Fibroblast of lung (primary cell): ENCODE data around the gene HIBADH. TPM values are rescaled to one million over a fixed set of nuclear protein-coding genes. Genes with fewer than 3 reads are reported as not detected.

Experiments
- DNase-seq, 2 donors: peaks; one replicate each; pipeline versions ENCODE4 v3.0.0 to v3.0.0-alpha.2; 2010; ENCODE audit warnings: low read depth in 2 of 2
- H2AFZ ChIP-seq: 2 replicates; pipeline ENCODE4 v1.5.1; 2012; ENCODE audit warnings: low read length, control low read depth, inconsistent platforms
- H3K27ac ChIP-seq: 2 replicates; pipeline ENCODE4 v1.5.1; 2011; ENCODE audit warnings: low read length, control low read depth; ENCODE audit not compliant: insufficient read depth
- H3K27me3 ChIP-seq: 2 replicates; pipeline ENCODE4 v1.5.1; 2011; ENCODE audit warnings: mild to moderate bottlenecking, low read length; ENCODE audit not compliant: control insufficient read depth, insufficient read depth
- H3K36me3 ChIP-seq: 2 replicates; pipeline ENCODE4 v1.5.1; 2011; ENCODE audit warnings: low read length; ENCODE audit not compliant: control insufficient read depth, insufficient read depth
- H3K4me1 ChIP-seq: 2 replicates; pipeline ENCODE4 v1.5.1; 2011; ENCODE audit warnings: low read length; ENCODE audit not compliant: control insufficient read depth, insufficient read depth; ENCODE audit errors: extremely low read depth
- H3K4me2 ChIP-seq: 2 replicates; pipeline ENCODE4 v1.5.1; 2011; ENCODE audit warnings: low read length, control low read depth; ENCODE audit not compliant: insufficient read depth; ENCODE audit errors: extremely low read depth
- H3K4me3 ChIP-seq, 4 experiments: fragments of 200-600 bp in 1 of 4; sonication (generic) in 1 of 4; replicated peaks in 1 of 4; 2 replicates each; pipeline ENCODE4 v1.5.1; 2011 to 2016; ENCODE audit warnings: low read length in 4 of 4, low read depth in 3 of 4, mild to moderate bottlenecking in 3 of 4, control low read depth in 2 of 4, inconsistent platforms in 1 of 4, mixed read lengths in 1 of 4; ENCODE audit not compliant: insufficient read depth in 1 of 4; ENCODE audit errors: control extremely low read depth in 1 of 4
- H3K79me2 ChIP-seq: 2 replicates; pipeline ENCODE4 v1.5.1; 2012; ENCODE audit warnings: mild to moderate bottlenecking, low read length, inconsistent platforms; ENCODE audit not compliant: control insufficient read depth, insufficient read depth
- H3K9ac ChIP-seq: 2 replicates; pipeline ENCODE4 v1.5.1; 2011; ENCODE audit warnings: mild to moderate bottlenecking, low read length, control low read depth; ENCODE audit not compliant: insufficient read depth
- H3K9me3 ChIP-seq: 2 replicates; pipeline ENCODE4 v1.5.1; 2012; ENCODE audit warnings: low read depth, low read length; ENCODE audit not compliant: control insufficient read depth, insufficient read depth
- H4K20me1 ChIP-seq: 2 replicates; pipeline ENCODE4 v1.5.1; 2011; ENCODE audit warnings: low read length; ENCODE audit not compliant: control insufficient read depth, insufficient read depth; ENCODE audit errors: extremely low read depth
- EZH2 ChIP-seq: IDR thresholded peaks from 2 replicates; pipeline ENCODE4 v1.5.1; 2012; ENCODE audit warnings: low read length, control low read depth, mild to moderate bottlenecking; ENCODE audit errors: missing control alignments
- polyA plus RNA-seq, 2 donors: library from polyadenylated mRNA; depleted of rRNA in 1 of 2; stranded (reverse) in 1 of 2; unstranded in 1 of 2; fragments of >200 nt; gene quantifications; 2 replicates each; pipeline ENCODE4 v1.2.1, GENCODE V29; 2011 to 2012; ENCODE audit warnings: missing spikeins in 1 of 2
- total RNA-seq: library from RNA; depleted of rRNA; stranded (reverse); fragments of >200 nt; gene quantifications from 2 replicates; pipeline ENCODE4 v1.2.1, GENCODE V29; 2014
- TF ChIP-seq, protein P1 (sequence below), 2 donors: IDR thresholded peaks in 1 of 2; conservative IDR thresholded peaks in 1 of 2; 1 replicate in 1 of 2; 2 replicates in 1 of 2; pipeline ENCODE4 v1.5.1; 2011 to 2012; ENCODE audit warnings: low read length in 2 of 2, control low read depth in 1 of 2, inconsistent platforms in 1 of 2, low read depth in 1 of 2, mild to moderate bottlenecking in 1 of 2

The HIBADH gene
- total and polyA plus RNA-seq, 2 donors (not counting 1 experiment from before 2014, with no cell fraction given) = 88.7 to 96.0 TPM

DNA sequence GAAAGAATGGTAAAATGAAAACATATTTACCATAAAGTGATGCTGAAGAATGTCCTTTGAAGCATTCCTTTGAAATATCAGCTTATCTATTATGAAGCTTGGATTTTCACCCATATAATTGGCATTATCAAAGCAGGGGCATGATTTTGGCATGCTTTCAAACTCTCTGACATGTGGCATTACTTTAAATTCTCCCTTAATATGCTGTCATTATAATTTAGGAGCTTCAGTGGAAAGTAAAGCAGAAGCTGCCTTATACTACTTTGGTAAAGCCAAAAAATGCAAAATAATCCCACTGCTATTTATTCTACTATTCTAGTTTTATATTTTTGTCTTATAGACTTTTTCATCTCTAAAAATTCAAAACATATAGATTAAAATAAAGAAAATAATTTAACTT, 28.0 kb upstream of the HIBADH start:
- H3K9me3 ChIP-seq = no peaks in the 10 kb centered on the region
- no peak overlapping the region for H3K9ac ChIP-seq
- TF ChIP-seq EZH2 = no peak
- TF ChIP-seq, protein P1, sequence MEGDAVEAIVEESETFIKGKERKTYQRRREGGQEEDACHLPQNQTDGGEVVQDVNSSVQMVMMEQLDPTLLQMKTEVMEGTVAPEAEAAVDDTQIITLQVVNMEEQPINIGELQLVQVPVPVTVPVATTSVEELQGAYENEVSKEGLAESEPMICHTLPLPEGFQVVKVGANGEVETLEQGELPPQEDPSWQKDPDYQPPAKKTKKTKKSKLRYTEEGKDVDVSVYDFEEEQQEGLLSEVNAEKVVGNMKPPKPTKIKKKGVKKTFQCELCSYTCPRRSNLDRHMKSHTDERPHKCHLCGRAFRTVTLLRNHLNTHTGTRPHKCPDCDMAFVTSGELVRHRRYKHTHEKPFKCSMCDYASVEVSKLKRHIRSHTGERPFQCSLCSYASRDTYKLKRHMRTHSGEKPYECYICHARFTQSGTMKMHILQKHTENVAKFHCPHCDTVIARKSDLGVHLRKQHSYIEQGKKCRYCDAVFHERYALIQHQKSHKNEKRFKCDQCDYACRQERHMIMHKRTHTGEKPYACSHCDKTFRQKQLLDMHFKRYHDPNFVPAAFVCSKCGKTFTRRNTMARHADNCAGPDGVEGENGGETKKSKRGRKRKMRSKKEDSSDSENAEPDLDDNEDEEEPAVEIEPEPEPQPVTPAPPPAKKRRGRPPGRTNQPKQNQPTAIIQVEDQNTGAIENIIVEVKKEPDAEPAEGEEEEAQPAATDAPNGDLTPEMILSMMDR (conservative IDR thresholded peaks at IDR 0.05 in 1 of 2, IDR thresholded peaks at IDR 0.05 in 1 of 2; ENCODE audit: low read depth in 1 of 2, low read length in 2 of 2) = no peak
- H3K27ac ChIP-seq = no peak overlapping the region
- no peak overlapping the region for H3K4me2 ChIP-seq
- no peaks in the 10 kb centered on the region for H3K36me3 ChIP-seq
- no peak overlapping the region for H2AFZ ChIP-seq
- no peaks in the 10 kb centered on the region for H3K79me2 ChIP-seq
- no peak overlapping the region for H3K4me3 ChIP-seq
- no peaks in the 10 kb centered on the region for H3K27me3 ChIP-seq
- peaks cover 7% of the 10 kb centered on the region for H3K4me1 ChIP-seq
- no peaks in the 10 kb centered on the region for H4K20me1 ChIP-seq
- DNase-seq = no peak

DNA sequence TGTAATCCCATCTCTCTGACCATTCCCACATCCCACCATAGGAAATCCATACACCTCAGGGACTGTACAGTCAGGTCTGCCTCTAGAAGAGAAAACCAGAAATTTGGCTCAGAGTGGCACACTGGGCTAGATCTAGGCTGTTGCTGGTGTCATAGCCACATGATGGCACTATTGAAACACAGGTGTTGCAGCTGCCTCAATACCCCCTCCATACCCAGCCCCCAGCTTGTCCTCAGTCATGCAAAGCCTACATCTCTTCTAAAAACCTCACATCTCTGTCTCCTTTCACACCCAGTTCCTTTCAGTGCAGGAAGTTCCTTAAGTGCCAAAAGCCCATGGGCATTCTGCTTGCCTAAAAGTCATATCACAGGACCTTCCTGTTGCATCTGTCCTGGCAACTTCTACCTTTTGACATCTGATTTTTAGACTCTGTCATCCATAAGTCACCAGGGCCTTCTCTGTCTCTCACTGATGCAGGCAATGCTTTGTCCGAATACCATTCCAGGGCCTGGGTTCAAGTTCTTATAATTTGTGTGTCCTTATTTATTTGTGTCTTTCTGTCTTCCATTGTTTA, 27.0 kb upstream of the HIBADH start:
- H3K9ac ChIP-seq = no peak overlapping the region
- no peak overlapping the region for H3K4me2 ChIP-seq
- no peaks in the 10 kb centered on the region for H3K4me1 ChIP-seq
- no peak overlapping the region for H3K4me3 ChIP-seq
- H3K9me3 ChIP-seq = no peaks in the 10 kb centered on the region
- no peaks in the 10 kb centered on the region for H3K79me2 ChIP-seq
- H3K27me3 ChIP-seq = no peaks in the 10 kb centered on the region
- no peaks in the 10 kb centered on the region for H4K20me1 ChIP-seq
- H3K27ac ChIP-seq = no peak overlapping the region
- H3K36me3 ChIP-seq = no peaks in the 10 kb centered on the region
- TF ChIP-seq EZH2 = no peak
- TF ChIP-seq, protein P1 (conservative IDR thresholded peaks at IDR 0.05 in 1 of 2, IDR thresholded peaks at IDR 0.05 in 1 of 2; ENCODE audit: low read depth in 1 of 2, low read length in 2 of 2) = peak in 1 of 2 donors; percentile 18
- no peak for DNase-seq
- no peak overlapping the region for H2AFZ ChIP-seq

DNA sequence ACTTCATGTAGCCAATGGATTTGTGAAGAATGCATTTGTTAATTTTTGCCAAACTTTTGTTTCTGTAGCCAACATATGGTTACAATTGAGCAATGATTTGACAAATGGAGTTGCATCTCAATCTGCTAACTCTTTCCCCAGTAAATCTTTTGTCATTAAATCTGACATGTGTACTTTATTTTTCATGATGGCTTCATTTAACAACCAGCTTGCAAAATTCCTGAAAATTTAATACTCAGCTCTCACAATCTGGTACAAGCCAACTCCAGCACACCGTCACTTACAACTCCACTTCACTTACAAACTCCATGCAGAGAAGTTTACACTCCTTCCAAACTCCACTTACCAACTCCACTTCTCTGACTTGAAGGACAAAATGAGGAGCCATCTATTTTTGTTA, 26.5 kb upstream of the HIBADH start:
- no peaks in the 10 kb centered on the region for H3K9me3 ChIP-seq
- no peak overlapping the region for H3K9ac ChIP-seq
- H3K4me2 ChIP-seq = no peak overlapping the region
- H3K27ac ChIP-seq = no peak overlapping the region
- H3K4me1 ChIP-seq = no peaks in the 10 kb centered on the region
- H2AFZ ChIP-seq = no peak overlapping the region
- no peaks in the 10 kb centered on the region for H3K27me3 ChIP-seq
- H3K79me2 ChIP-seq = no peaks in the 10 kb centered on the region
- H3K36me3 ChIP-seq = no peaks in the 10 kb centered on the region
- H4K20me1 ChIP-seq = no peaks in the 10 kb centered on the region
- no peak overlapping the region for H3K4me3 ChIP-seq
- no peak for TF ChIP-seq EZH2
- TF ChIP-seq, protein P1 (conservative IDR thresholded peaks at IDR 0.05 in 1 of 2, IDR thresholded peaks at IDR 0.05 in 1 of 2; ENCODE audit: low read depth in 1 of 2, low read length in 2 of 2) = no peak
- DNase-seq = no peak
